Spinal cord (tissue), 10 donors: Measurements from ENCODE around the gene VPS35L. TPM values are rescaled to one million over a fixed set of nuclear protein-coding genes. Genes with fewer than 3 reads are reported as not detected.

Experiments used
- DNase-seq, 6 donors: peaks; one replicate each; pipeline versions ENCODE4 v3.0.0 to v3.0.0-alpha.2; 2013 to 2015; ENCODE audit warnings: low spot score in 6 of 6, low read depth in 4 of 6
- H3K27ac ChIP-seq: one replicate; pipeline ENCODE4 v1.5.1; 2013; ENCODE audit warnings: low read depth, low read length, control low read depth
- H3K27me3 ChIP-seq: one replicate; pipeline ENCODE4 v1.6.1; 2013; ENCODE audit warnings: low read length; ENCODE audit not compliant: control insufficient read depth, insufficient read depth
- H3K36me3 ChIP-seq: one replicate; pipeline ENCODE4 v1.6.1; 2013; ENCODE audit warnings: low read length; ENCODE audit not compliant: control insufficient read depth, insufficient read depth
- H3K4me1 ChIP-seq: one replicate; pipeline ENCODE4 v1.6.1; 2013; ENCODE audit warnings: low read length; ENCODE audit not compliant: control insufficient read depth, insufficient read depth
- H3K4me3 ChIP-seq: one replicate; pipeline ENCODE4 v1.5.1; 2013; ENCODE audit warnings: low read depth, low read length, control low read depth
- H3K9me3 ChIP-seq: one replicate; pipeline ENCODE4 v1.6.1; 2013; ENCODE audit warnings: low read length; ENCODE audit not compliant: control insufficient read depth, insufficient read depth
- WGBS: methylation state at CpG from one replicate; pipeline ENCODE4 v1.1.5; 2013; ENCODE audit warnings: missing lambda C conversion rate; ENCODE audit not compliant: insufficient coverage; 5-methylcytosine and 5-hydroxymethylcytosine counted together
- long read RNA-seq, 4 donors: transcript quantifications; one replicate each; lab custom pipeline, GENCODE V29; 2026
- polyA plus RNA-seq, 2 donors: library from polyadenylated mRNA; unstranded; fragments of 120-200 nt; gene quantifications; one replicate each; pipeline ENCODE4 v1.2.1, GENCODE V29; 2013; ENCODE audit not compliant: insufficient read length in 2 of 2
- total RNA-seq, 2 donors: library from RNA; depleted of rRNA in 1 of 2; stranded (reverse); fragments of 120-200 nt in 1 of 2; fragments of >200 nt in 1 of 2; gene quantifications; one replicate each; pipeline versions ENCODE4 v1.2.3 to v1.2.4, GENCODE V29; 2013 to 2014
- donor health status: healthy.

The VPS35L gene
- total RNA-seq: 10 to 100 TPM; 58.1 to 66.1 TPM
- 10 to 100 TPM; 61.5 to 67.3 TPM for polyA plus RNA-seq
- long read RNA-seq, donor 1, transcript VPS35L-203 (31 exons, 3,855 nt): major isoform, 6 of 9 reads
- long read RNA-seq, donor 1, partial matches to known transcripts: 0 of 9 reads
- long read RNA-seq, donor 1, other reads (novel, unspliced or antisense): 0 of 9 reads
- long read RNA-seq, donor 2, partial matches to known transcripts: 0 of 2 reads
- long read RNA-seq, donor 2, other reads (novel, unspliced or antisense): 0 of 2 reads
- long read RNA-seq, donor 3, partial matches to known transcripts: 0 of 1 reads
- long read RNA-seq, donor 3, other reads (novel, unspliced or antisense): 0 of 1 reads
- long read RNA-seq, donor 4, partial matches to known transcripts: 5 of 7 reads
- long read RNA-seq, donor 4, other reads (novel, unspliced or antisense): 0 of 7 reads

GRCh38 chr16:19555186-19555937, at the start of gene VPS35L:
VPS35L (plus strand) TSS chr16:19555703; CDS start chr16:19555730, 27 bp downstream.
- Histone ChIP-seq H3K9me3 (no peaks in the 10 kb centered on the region), H3K4me3 (peak within 1 kb of the TSS; percentile 87), H3K27me3 (no peaks in the 10 kb centered on the region), H3K4me1 (peaks cover 22% of the 10 kb centered on the region), H3K27ac (peak within 1 kb of the TSS; percentile 94), H3K36me3 (peaks cover 8% of the 10 kb centered on the region)
- DNase-seq: peak; percentile 95 to 99 (median 98)
- WGBS: under 1% methylated on average over 53 of the region's 53 CpGs

- no peak overlapping the region for H3K27ac ChIP-seq
- no peaks in the 10 kb centered on the region for H3K4me1 ChIP-seq
- no peaks in the 10 kb centered on the region for H3K9me3 ChIP-seq
- H3K4me3 ChIP-seq: no peak overlapping the region
- DNase-seq: no peak
- H3K27me3 ChIP-seq: no peaks in the 10 kb centered on the region
- peaks cover 33% of the 10 kb centered on the region for H3K36me3 ChIP-seq
- WGBS: 100% methylated on average over 3 of the region's 4 CpGs
Observed at GRCh38 chr16:19506965-19507364, 48.5 kb upstream of the VPS35L start.

GRCh38 chr16:19507867-19508266, 47.6 kb upstream of the VPS35L start:
- H3K36me3 ChIP-seq: peaks cover 33% of the 10 kb centered on the region
- no CpG with 5 or more reads among the region's 2 CpGs for WGBS
- no peaks in the 10 kb centered on the region for H3K27me3 ChIP-seq
- no peak overlapping the region for H3K4me3 ChIP-seq
- no peaks in the 10 kb centered on the region for H3K9me3 ChIP-seq
- no peak overlapping the region for H3K27ac ChIP-seq
- H3K4me1 ChIP-seq: no peaks in the 10 kb centered on the region
- no peak for DNase-seq

GRCh38 chr16:19512297-19512696, 43.2 kb upstream of the VPS35L start:
- Histone ChIP-seq H3K36me3 (peaks cover 14% of the 10 kb centered on the region), H3K4me3 (no peak overlapping the region), H3K27ac (no peak overlapping the region), H3K27me3 (no peaks in the 10 kb centered on the region), H3K4me1 (no peaks in the 10 kb centered on the region), H3K9me3 (no peaks in the 10 kb centered on the region)
- DNase-seq: no peak

GRCh38 chr16:19513377-19514053, 42.0 kb upstream of the VPS35L start:
- Histone ChIP-seq H3K4me3 (no peak overlapping the region), H3K36me3 (peaks cover 14% of the 10 kb centered on the region), H3K9me3 (no peaks in the 10 kb centered on the region), H3K4me1 (no peaks in the 10 kb centered on the region), H3K27ac (no peak overlapping the region), H3K27me3 (no peaks in the 10 kb centered on the region)
- DNase-seq: no peak
- WGBS: 78% methylated on average over 1 of the region's 4 CpGs

GRCh38 chr16:19515757-19516156, 39.7 kb upstream of the VPS35L start:
- Histone ChIP-seq H3K27me3 (no peaks in the 10 kb centered on the region), H3K36me3 (peaks cover 8% of the 10 kb centered on the region), H3K4me1 (peaks cover 8% of the 10 kb centered on the region), H3K4me3 (no peak overlapping the region), H3K27ac (no peak overlapping the region), H3K9me3 (no peaks in the 10 kb centered on the region)
- no CpG with 5 or more reads among the region's 2 CpGs for WGBS
- no peak for DNase-seq

GRCh38 chr16:19517424-19518089, 37.9 kb upstream of the VPS35L start:
- DNase-seq: no peak
- Histone ChIP-seq H3K9me3 (no peaks in the 10 kb centered on the region), H3K27me3 (no peaks in the 10 kb centered on the region), H3K4me3 (no peak overlapping the region), H3K4me1 (peaks cover 9% of the 10 kb centered on the region), H3K27ac (no peak overlapping the region), H3K36me3 (peaks cover 5% of the 10 kb centered on the region)
- 100% methylated on average over 1 of the region's 8 CpGs for WGBS

GRCh38 chr16:19518388-19518787, 37.1 kb upstream of the VPS35L start:
- WGBS: 100% methylated on average over 1 of the region's 2 CpGs
- Histone ChIP-seq H3K27ac (no peak overlapping the region), H3K27me3 (no peaks in the 10 kb centered on the region), H3K9me3 (no peaks in the 10 kb centered on the region), H3K36me3 (peaks cover 2% of the 10 kb centered on the region), H3K4me1 (peaks cover 9% of the 10 kb centered on the region), H3K4me3 (no peak overlapping the region)
- no peak for DNase-seq

- DNase-seq: no peak
- H3K27me3 ChIP-seq: no peaks in the 10 kb centered on the region
- peaks cover 2% of the 10 kb centered on the region for H3K36me3 ChIP-seq
- peak overlapping the region; percentile 87 for H3K27ac ChIP-seq
- WGBS: no CpG with 5 or more reads among the region's 8 CpGs
- no peaks in the 10 kb centered on the region for H3K9me3 ChIP-seq
- peak overlapping the region; percentile 84 for H3K4me3 ChIP-seq
- H3K4me1 ChIP-seq: peaks cover 11% of the 10 kb centered on the region
Observed at GRCh38 chr16:19520861-19521331, 34.6 kb upstream of the VPS35L start.
